Activated CD8-positive, alpha-beta memory T cell treated with anti-CD3 and anti-CD28 coated beads, Interleukin-2, amount 50 U/mL, for 24 hours (primary cell): ENCODE measurements around the gene TMPRSS2.

ENCODE experiments used
- DNase-seq: peaks from one replicate; pipeline ENCODE4 v3.0.0-alpha.2; 2020; ENCODE audit errors: extremely low read depth

TMPRSS2 gene

GRCh38 chr21:41507521-41508414 lies at the start of gene TMPRSS2:
TSS of gene TMPRSS2 (minus strand) at chr21:41508158. CDS start at chr21:41498133, 10,025 bp downstream.
- DNase-seq = no peak

GRCh38 chr21:41555057-41555456 lies 47.1 kb upstream of the TMPRSS2 start:
- DNase-seq = no peak

GRCh38 chr21:41552254-41552653 lies 44.3 kb upstream of the TMPRSS2 start:
- no peak for DNase-seq

- DNase-seq = no peak
These were observed 40.8 kb upstream of the TMPRSS2 start for GRCh38 chr21:41548781-41549180.

- no peak for DNase-seq
These were observed 39.2 kb upstream of the TMPRSS2 start for GRCh38 chr21:41547111-41547510.

- DNase-seq = no peak
These were observed 37.8 kb upstream of the TMPRSS2 start for GRCh38 chr21:41545500-41546359.

- no peak for DNase-seq
These were observed 34.8 kb upstream of the TMPRSS2 start for GRCh38 chr21:41542727-41543126.

GRCh38 chr21:41537356-41537755 lies 29.4 kb upstream of the TMPRSS2 start:
- DNase-seq = no peak

- no peak for DNase-seq
These were observed 28.8 kb upstream of the TMPRSS2 start for GRCh38 chr21:41536827-41537103.

GRCh38 chr21:41536076-41536826 lies 28.3 kb upstream of the TMPRSS2 start:
- no peak for DNase-seq

GRCh38 chr21:41530366-41530765 lies 22.4 kb upstream of the TMPRSS2 start:
- no peak for DNase-seq

GRCh38 chr21:41529769-41530168 lies 21.8 kb upstream of the TMPRSS2 start:
- DNase-seq = no peak

GRCh38 chr21:41526478-41527087 lies 18.6 kb upstream of the TMPRSS2 start:
- DNase-seq = no peak

GRCh38 chr21:41523175-41523574 lies 15.2 kb upstream of the TMPRSS2 start:
- DNase-seq = no peak

GRCh38 chr21:41521489-41522027 lies 13.6 kb upstream of the TMPRSS2 start:
- DNase-seq = no peak

- no peak for DNase-seq
These were observed 12.8 kb upstream of the TMPRSS2 start for GRCh38 chr21:41520560-41521442.

- DNase-seq = no peak
These were observed 12.0 kb upstream of the TMPRSS2 start for GRCh38 chr21:41519806-41520559.

GRCh38 chr21:41518757-41519156 lies 10.8 kb upstream of the TMPRSS2 start:
- DNase-seq = no peak

GRCh38 chr21:41511858-41512257 lies 3.9 kb upstream of the TMPRSS2 start:
- DNase-seq = no peak

- DNase-seq = no peak
These were observed 2.5 kb upstream of the TMPRSS2 start for GRCh38 chr21:41510500-41510899.
